Esophagus muscularis mucosa (tissue), 4 donors: Measurements from ENCODE around the gene EVA1C.

Source experiments
- CTCF ChIP-seq, 3 experiments: fragments of 200-600 bp in 2 of 3; fragments of 450-650 bp in 1 of 3; sonication (generic) in 2 of 3; IDR thresholded peaks; one replicate each; pipeline ENCODE4 v1.5.1; 2017 to 2019; ENCODE audit warnings: antibody characterized with exemption in 3 of 3, mild to moderate bottlenecking in 2 of 3, moderate library complexity in 1 of 3
- EP300 ChIP-seq: sonication (generic); formaldehyde crosslinking; IDR thresholded peaks from one replicate; pipeline ENCODE4 v1.6.1; 2017; ENCODE audit warnings: antibody characterized with exemption
- POLR2A ChIP-seq: fragments of 450-650 bp; IDR thresholded peaks from one replicate; pipeline ENCODE4 v1.6.1; 2017; ENCODE audit warnings: antibody characterized with exemption, moderate library complexity, mild to moderate bottlenecking, low read depth
- POLR2AphosphoS5 ChIP-seq, 2 donors: sonication (generic); formaldehyde crosslinking; IDR thresholded peaks; one replicate each; pipeline ENCODE4 v1.6.1; 2017; ENCODE audit warnings: antibody characterized with exemption in 2 of 2

GRCh38 chr21:32445101-32445500 is 32.6 kb downstream of the EVA1C start:
- TF ChIP-seq CTCF (IDR thresholded peaks at IDR 0.05) (no peak), POLR2A (no peak), POLR2AphosphoS5 (IDR thresholded peaks at IDR 0.05) (no peak), EP300 (no peak)
